ENCODE results near the gene AQP2. TPM values are rescaled to one million over a fixed set of nuclear protein-coding genes. Genes with fewer than 3 reads are reported as not detected.

The AQP2 gene
- total RNA-seq, 1 experiment from 2014 or later, result not detected

- Mint-ChIP-seq H3K36me3 (ENCODE audit: insufficient read depth, unreplicated experiment) (no peaks in the 10 kb centered on the region), H3K4me3 (ENCODE audit: unreplicated experiment) (no peak overlapping the region), H3K4me1 (ENCODE audit: low read depth, unreplicated experiment) (peaks cover 7% of the 10 kb centered on the region), H3K9me3 (ENCODE audit: unreplicated experiment) (no peaks in the 10 kb centered on the region), H3K27ac (ENCODE audit: unreplicated experiment) (no peak overlapping the region), H3K27me3 (ENCODE audit: insufficient read depth, unreplicated experiment) (no peaks in the 10 kb centered on the region)
- intact Hi-C loops (cut with micrococcal nuclease; ENCODE audit: unreplicated experiment), result no loop called here
- no TSS peak for BruUV-seq (replicated peaks)
- peaks cover 29% of the 10 kb centered on the region for H3K4me1 ChIP-seq
- H3K9me3 ChIP-seq, result no peaks in the 10 kb centered on the region
- H3K4me3 ChIP-seq (ENCODE audit: low read depth, low read length), result no peak overlapping the region
- DNase-seq, result no peak
- H3K36me3 ChIP-seq (ENCODE audit: control insufficient read depth, insufficient read depth, low read length), result no peaks in the 10 kb centered on the region
- POLR2A ChIA-PET, result interaction anchor here (0.6 kb wide), 2 partner anchors 98 to 108 kb away, joined by 3 to 10 read pairs; no protein-coding TSS in a partner anchor
- TF ChIP-seq CTCF (IDR thresholded peaks at IDR 0.05; ENCODE audit: insufficient read depth in 1 of 2, low read depth in 1 of 2, low read length in 1 of 2, severe bottlenecking in 1 of 2, unreplicated experiment in 1 of 2), result no peak
- CTCF ChIA-PET, result interaction anchor here (1.2 to 7.9 kb wide), 3 partner anchors 17 to 106 kb away, joined by 3 to 78 read pairs (median 52); no protein-coding TSS in a partner anchor
- H3K27me3 ChIP-seq (replicated peaks; ENCODE audit: control insufficient read depth, insufficient read depth, low read length), result no peaks in the 10 kb centered on the region
These were observed 13.7 kb downstream of the AQP2 start for GRCh38 chr12:49963976-49964815.

- ChIA-PET CTCF (interaction anchor here (0.5 to 7.9 kb wide), 5 partner anchors 16 to 575 kb away, joined by 3 to 78 read pairs (median 46); no protein-coding TSS in a partner anchor), POLR2A (interaction anchor here (0.6 to 1.0 kb wide), 2 partner anchors 109 to 120 kb away, joined by 3 to 12 read pairs; no protein-coding TSS in a partner anchor)
- Histone ChIP-seq H3K9me3 (no peaks in the 10 kb centered on the region), H3K4me1 (peaks cover 23% of the 10 kb centered on the region), H3K27me3 (replicated peaks; ENCODE audit: control insufficient read depth, insufficient read depth, low read length) (no peaks in the 10 kb centered on the region), H3K4me3 (ENCODE audit: low read depth, low read length) (no peak overlapping the region), H3K36me3 (ENCODE audit: control insufficient read depth, insufficient read depth, low read length) (no peaks in the 10 kb centered on the region)
- H3K27ac Mint-ChIP-seq (ENCODE audit: unreplicated experiment), result no peak overlapping the region
- intact Hi-C loops (cut with micrococcal nuclease; ENCODE audit: unreplicated experiment), result no loop called here
- no peaks in the 10 kb centered on the region for H3K36me3 Mint-ChIP-seq (ENCODE audit: insufficient read depth, unreplicated experiment)
- H3K9me3 Mint-ChIP-seq (ENCODE audit: unreplicated experiment), result no peaks in the 10 kb centered on the region
- peaks cover 7% of the 10 kb centered on the region for H3K4me1 Mint-ChIP-seq (ENCODE audit: low read depth, unreplicated experiment)
- no TSS peak for BruUV-seq (replicated peaks)
- no peak for DNase-seq
- no peak for TF ChIP-seq CTCF (IDR thresholded peaks at IDR 0.05; ENCODE audit: insufficient read depth in 1 of 2, low read depth in 1 of 2, low read length in 1 of 2, severe bottlenecking in 1 of 2, unreplicated experiment in 1 of 2)
- H3K4me3 Mint-ChIP-seq (ENCODE audit: unreplicated experiment), result no peak overlapping the region
- no peaks in the 10 kb centered on the region for H3K27me3 Mint-ChIP-seq (ENCODE audit: insufficient read depth, unreplicated experiment)
These were observed 14.5 kb downstream of the AQP2 start for GRCh38 chr12:49964849-49965624.

GRCh38 chr12:49965836-49966235 lies 15.3 kb downstream of the AQP2 start:
- H3K4me3 Mint-ChIP-seq (ENCODE audit: unreplicated experiment), result no peak overlapping the region
- CTCF ChIA-PET, result interaction anchor here (0.5 to 7.9 kb wide), 10 partner anchors 16 to 574 kb away, joined by 3 to 78 read pairs (median 11); partner anchors contain the start of gene LIMA1
- no peaks in the 10 kb centered on the region for H3K36me3 Mint-ChIP-seq (ENCODE audit: insufficient read depth, unreplicated experiment)
- Histone ChIP-seq H3K4me3 (ENCODE audit: low read depth, low read length) (no peak overlapping the region), H3K36me3 (ENCODE audit: control insufficient read depth, insufficient read depth, low read length) (no peaks in the 10 kb centered on the region), H3K4me1 (peaks cover 20% of the 10 kb centered on the region), H3K9me3 (no peaks in the 10 kb centered on the region), H3K27me3 (replicated peaks; ENCODE audit: control insufficient read depth, insufficient read depth, low read length) (no peaks in the 10 kb centered on the region)
- no TSS peak for BruUV-seq (replicated peaks)
- intact Hi-C loops (cut with micrococcal nuclease; ENCODE audit: unreplicated experiment), result loop anchor here (2.0 kb wide), 1 partner anchor 209 kb away; no protein-coding TSS in a partner anchor
- no peak overlapping the region for H3K27ac Mint-ChIP-seq (ENCODE audit: unreplicated experiment)
- peak in 1 of 2 experiments; percentile 30 for DNase-seq
- no peaks in the 10 kb centered on the region for H3K9me3 Mint-ChIP-seq (ENCODE audit: unreplicated experiment)
- H3K4me1 Mint-ChIP-seq (ENCODE audit: low read depth, unreplicated experiment), result no peaks in the 10 kb centered on the region
- TF ChIP-seq CTCF (IDR thresholded peaks at IDR 0.05; ENCODE audit: insufficient read depth in 1 of 2, low read depth in 1 of 2, low read length in 1 of 2, severe bottlenecking in 1 of 2, unreplicated experiment in 1 of 2), result no peak
- no peaks in the 10 kb centered on the region for H3K27me3 Mint-ChIP-seq (ENCODE audit: insufficient read depth, unreplicated experiment)
- POLR2A ChIA-PET, result interaction anchor here (0.6 to 1.0 kb wide), 2 partner anchors 119 to 524 kb away, joined by 5 to 12 read pairs; no protein-coding TSS in a partner anchor
